K562 (cell line): ENCODE data around the gene ZDHHC18. TPM values are rescaled to one million over a fixed set of nuclear protein-coding genes. Genes with fewer than 3 reads are reported as not detected.

Experiments used
- ARID2 ChIP-seq: fragments of 450-650 bp; IDR thresholded peaks from 2 replicates; pipeline ENCODE4 v1.6.1; 2017; ENCODE audit warnings: antibody characterized with exemption, mild to moderate bottlenecking
- ATF1 ChIP-seq, 2 experiments: fragments of 450-650 bp in 1 of 2; IDR thresholded peaks; 2 replicates each; pipeline ENCODE4 v1.6.1; 2016; ENCODE audit warnings: missing compliant biosample characterization in 1 of 2, missing genetic modification characterization in 1 of 2
- C11orf30 ChIP-seq: fragments of 450-650 bp; IDR thresholded peaks from 2 replicates; pipeline ENCODE4 v1.6.1; 2016; ENCODE audit warnings: low read depth, mild to moderate bottlenecking
- CBX2 ChIP-seq: fragments of 200-600 bp; sonication (generic); IDR thresholded peaks from one replicate; pipeline ENCODE4 v1.6.1; 2012; ENCODE audit warnings: mild to moderate bottlenecking, low read length, inconsistent platforms; ENCODE audit not compliant: insufficient read depth, poor library complexity, severe bottlenecking
- CREM ChIP-seq: IDR thresholded peaks from 2 replicates; pipeline ENCODE4 v1.6.1; 2014; ENCODE audit warnings: antibody characterized with exemption, low read depth
- CTBP1 ChIP-seq: fragments of 450-650 bp; IDR thresholded peaks from 2 replicates; pipeline ENCODE4 v1.6.1; 2016; ENCODE audit warnings: borderline replicate concordance
- JUN ChIP-seq, 2 experiments: sonication (generic) in 1 of 2; formaldehyde crosslinking in 1 of 2; IDR thresholded peaks; 2 replicates each; pipeline versions ENCODE4 v1.6.1 to v1.8.0; 2012 to 2022; ENCODE audit warnings: borderline replicate concordance in 2 of 2, mild to moderate bottlenecking in 2 of 2, improper control_type of control experiment in 1 of 2, low read depth in 1 of 2, low read length in 1 of 2, missing genetic modification reagents in 1 of 2
- JUND ChIP-seq, 2 experiments: IDR thresholded peaks; 2 replicates in 1 of 2; 3 replicates in 1 of 2; pipeline ENCODE4 v1.6.1; 2011; ENCODE audit warnings: borderline replicate concordance in 2 of 2, low read depth in 2 of 2, low read length in 2 of 2, improper control_type of control experiment in 1 of 2, missing biosample characterization in 1 of 2, missing genetic modification characterization in 1 of 2, missing genetic modification reagents in 1 of 2
- MYC ChIP-seq, 2 experiments: fragments of 250-450 bp in 1 of 2; sonication (Bioruptor Pico) in 1 of 2; IDR thresholded peaks; 2 replicates each; pipeline versions ENCODE4 v1.5.1 to v1.6.1; 2012 to 2021; ENCODE audit warnings: low read depth in 2 of 2, borderline replicate concordance in 1 of 2, improper control_type of control experiment in 1 of 2, low read length in 1 of 2, mild to moderate bottlenecking in 1 of 2, moderate library complexity in 1 of 2
- NFE2 ChIP-seq: IDR thresholded peaks from 2 replicates; pipeline ENCODE4 v1.6.1; 2014; ENCODE audit warnings: antibody characterized with exemption, low read depth
- PRMT5 ChIP-seq: sonication (generic); formaldehyde crosslinking; IDR thresholded peaks from 2 replicates; pipeline ENCODE4 v1.5.0; 2020; ENCODE audit warnings: missing genetic modification reagents
- RCOR1 ChIP-seq, 2 experiments: IDR thresholded peaks; 2 replicates each; pipeline ENCODE4 v1.6.1; 2012; ENCODE audit warnings: low read depth in 2 of 2, low read length in 2 of 2, borderline replicate concordance in 1 of 2, improper control_type of control experiment in 1 of 2
- SMARCA4 ChIP-seq: fragments of 450-650 bp; IDR thresholded peaks from 2 replicates; pipeline ENCODE4 v1.6.1; 2016
- SMC3 ChIP-seq: conservative IDR thresholded peaks from 2 replicates; pipeline ENCODE4 v1.6.1; 2011; ENCODE audit warnings: low read depth, low read length, improper control_type of control experiment; ENCODE audit not compliant: insufficient read depth
- THRAP3 ChIP-seq: fragments of 450-650 bp; IDR thresholded peaks from 2 replicates; pipeline ENCODE4 v1.6.1; 2016; ENCODE audit warnings: mild to moderate bottlenecking, inconsistent platforms, borderline replicate concordance
- TRIM28 ChIP-seq: fragments of 450-650 bp; IDR thresholded peaks from 2 replicates; pipeline ENCODE4 v1.6.1; 2017
- polyA plus RNA-seq, 8 experiments: library from polyadenylated mRNA; depleted of rRNA in 4 of 8; stranded (reverse) in 5 of 8; unstranded in 3 of 8; fragments of >200 nt; fragmentation: Nextera tagmentation in 2 of 8; fragmentation: Illumina TruSeq in 1 of 8; extraction: Ambion mirVana in 2 of 8; extraction: Trizol in 1 of 8; gene quantifications; 2 replicates each; pipeline versions ENCODE4 v1.2.1 to v1.2.3, GENCODE V29; 2011 to 2014; ENCODE audit warnings: inconsistent platforms in 1 of 8, missing spikeins in 1 of 8
- total RNA-seq, 7 experiments: library from RNA; depleted of rRNA in 6 of 7; stranded (reverse); fragments of >200 nt in 6 of 7; fragmentation: Illumina TruSeq in 2 of 7; extraction: Trizol in 2 of 7; gene quantifications; 2 replicates each; pipeline versions ENCODE4 v1.2.1 to v1.2.3, GENCODE V29; 2011 to 2021; ENCODE audit warnings: low replicate concordance in 1 of 7
- TF ChIP-seq, protein P1 (sequence below), 2 experiments: fragments of 450-650 bp; formaldehyde crosslinking in 1 of 2; IDR thresholded peaks; 2 replicates each; pipeline versions ENCODE4 v1.4.0 to v1.6.1; 2014 to 2020; ENCODE audit warnings: mild to moderate bottlenecking in 2 of 2, borderline replicate concordance in 1 of 2, low read depth in 1 of 2
- TF ChIP-seq, protein P2 (sequence below): fragments of 450-650 bp; formaldehyde crosslinking; IDR thresholded peaks from 2 replicates; pipeline ENCODE4 v1.4.0; 2020; ENCODE audit warnings: mild to moderate bottlenecking, moderate library complexity

Gene ZDHHC18
- total and polyA plus RNA-seq, 9 of the 15 experiments (the other 6 are each of a cell fraction or from before 2014, with no cell fraction given) = 0.42 to 35.6 (median 15.8) TPM

DNA sequence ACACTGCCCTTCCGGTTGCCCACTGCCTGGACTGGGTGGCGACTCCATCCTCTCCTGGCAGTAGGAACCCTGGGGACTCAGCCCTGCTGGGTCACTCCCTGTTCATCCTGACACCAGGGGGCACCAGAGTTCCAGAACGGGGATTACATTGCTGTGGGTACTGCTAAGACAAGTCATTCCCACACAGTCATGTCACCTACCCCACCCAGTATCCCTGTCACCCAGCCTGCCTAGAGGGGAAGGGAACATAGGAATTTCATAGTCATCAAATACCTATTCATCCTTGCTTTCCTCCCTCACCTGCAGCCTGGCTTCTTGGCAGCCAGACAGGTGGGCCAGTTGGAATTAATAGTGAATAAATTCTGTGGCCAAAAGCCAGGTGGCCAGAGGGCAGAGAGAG is 26.7 kb downstream of the ZDHHC18 start (continued):
- TF ChIP-seq, protein P1, sequence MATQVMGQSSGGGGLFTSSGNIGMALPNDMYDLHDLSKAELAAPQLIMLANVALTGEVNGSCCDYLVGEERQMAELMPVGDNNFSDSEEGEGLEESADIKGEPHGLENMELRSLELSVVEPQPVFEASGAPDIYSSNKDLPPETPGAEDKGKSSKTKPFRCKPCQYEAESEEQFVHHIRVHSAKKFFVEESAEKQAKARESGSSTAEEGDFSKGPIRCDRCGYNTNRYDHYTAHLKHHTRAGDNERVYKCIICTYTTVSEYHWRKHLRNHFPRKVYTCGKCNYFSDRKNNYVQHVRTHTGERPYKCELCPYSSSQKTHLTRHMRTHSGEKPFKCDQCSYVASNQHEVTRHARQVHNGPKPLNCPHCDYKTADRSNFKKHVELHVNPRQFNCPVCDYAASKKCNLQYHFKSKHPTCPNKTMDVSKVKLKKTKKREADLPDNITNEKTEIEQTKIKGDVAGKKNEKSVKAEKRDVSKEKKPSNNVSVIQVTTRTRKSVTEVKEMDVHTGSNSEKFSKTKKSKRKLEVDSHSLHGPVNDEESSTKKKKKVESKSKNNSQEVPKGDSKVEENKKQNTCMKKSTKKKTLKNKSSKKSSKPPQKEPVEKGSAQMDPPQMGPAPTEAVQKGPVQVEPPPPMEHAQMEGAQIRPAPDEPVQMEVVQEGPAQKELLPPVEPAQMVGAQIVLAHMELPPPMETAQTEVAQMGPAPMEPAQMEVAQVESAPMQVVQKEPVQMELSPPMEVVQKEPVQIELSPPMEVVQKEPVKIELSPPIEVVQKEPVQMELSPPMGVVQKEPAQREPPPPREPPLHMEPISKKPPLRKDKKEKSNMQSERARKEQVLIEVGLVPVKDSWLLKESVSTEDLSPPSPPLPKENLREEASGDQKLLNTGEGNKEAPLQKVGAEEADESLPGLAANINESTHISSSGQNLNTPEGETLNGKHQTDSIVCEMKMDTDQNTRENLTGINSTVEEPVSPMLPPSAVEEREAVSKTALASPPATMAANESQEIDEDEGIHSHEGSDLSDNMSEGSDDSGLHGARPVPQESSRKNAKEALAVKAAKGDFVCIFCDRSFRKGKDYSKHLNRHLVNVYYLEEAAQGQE (IDR thresholded peaks at IDR 0.05; ENCODE audit: borderline replicate concordance) = peak; percentile 84
- TF ChIP-seq, protein P1 (CRISPR knock-in tag; IDR thresholded peaks at IDR 0.05; ENCODE audit: low read depth) = no peak
- TF ChIP-seq ATF1 (CRISPR knock-in tag; IDR thresholded peaks at IDR 0.05) (no peak), ATF1 (tag; IDR thresholded peaks at IDR 0.05) (no peak), PRMT5 (CRISPR knock-in tag) (no peak), RCOR1 (IDR thresholded peaks at IDR 0.05; ENCODE audit: borderline replicate concordance in 1 of 2, low read depth in 2 of 2, low read length in 2 of 2) (peak in 1 of 2 experiments; percentile 60; a peak in 1 of 4 replicates), JUN (IDR thresholded peaks at IDR 0.05; ENCODE audit: borderline replicate concordance, low read depth, low read length) (0 out of 2 replicates have a peak, but pooled peaks have one; percentile 10), JUN (CRISPR knock-in tag; IDR thresholded peaks at IDR 0.05; ENCODE audit: borderline replicate concordance) (no peak), CBX2 (no peak), THRAP3 (no peak), MYC (IDR thresholded peaks at IDR 0.05; ENCODE audit: low read depth, low read length) (0 out of 2 replicates have a peak, but pooled peaks have one; percentile 27), MYC (CRISPR knock-in tag; IDR thresholded peaks at IDR 0.05; ENCODE audit: borderline replicate concordance, low read depth) (no peak), SMC3 (peak; percentile 94), CTBP1 (peak; percentile 66; the same call in 1 of the 2 replicates), SMARCA4 (no peak), TRIM28 (no peak), ARID2 (peak; percentile 64; the same call in 1 of the 2 replicates), C11orf30 (0 out of 2 replicates have a peak, but pooled peaks have one; percentile 30), NFE2 (0 out of 2 replicates have a peak, but pooled peaks have one; percentile 35), JUND (IDR thresholded peaks at IDR 0.05; ENCODE audit: borderline replicate concordance, low read depth, low read length) (peak; percentile 45; the same call in 1 of the 2 replicates), JUND (tag; IDR thresholded peaks at IDR 0.05; ENCODE audit: borderline replicate concordance, low read depth, low read length) (no peak; the same call in 2 of the 3 replicates), CREM (peak; percentile 51)
- TF ChIP-seq, protein P2, sequence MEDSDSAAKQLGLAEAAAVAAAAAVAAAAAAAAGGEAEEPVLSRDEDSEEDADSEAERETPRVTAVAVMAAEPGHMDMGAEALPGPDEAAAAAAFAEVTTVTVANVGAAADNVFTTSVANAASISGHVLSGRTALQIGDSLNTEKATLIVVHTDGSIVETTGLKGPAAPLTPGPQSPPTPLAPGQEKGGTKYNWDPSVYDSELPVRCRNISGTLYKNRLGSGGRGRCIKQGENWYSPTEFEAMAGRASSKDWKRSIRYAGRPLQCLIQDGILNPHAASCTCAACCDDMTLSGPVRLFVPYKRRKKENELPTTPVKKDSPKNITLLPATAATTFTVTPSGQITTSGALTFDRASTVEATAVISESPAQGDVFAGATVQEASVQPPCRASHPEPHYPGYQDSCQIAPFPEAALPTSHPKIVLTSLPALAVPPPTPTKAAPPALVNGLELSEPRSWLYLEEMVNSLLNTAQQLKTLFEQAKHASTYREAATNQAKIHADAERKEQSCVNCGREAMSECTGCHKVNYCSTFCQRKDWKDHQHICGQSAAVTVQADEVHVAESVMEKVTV (CRISPR knock-in tag) = peak; percentile 75
